A673 (cell line): Measurements from ENCODE around the gene BUD23. TPM values are rescaled to one million over a fixed set of nuclear protein-coding genes. Genes with fewer than 3 reads are reported as not detected.
"Not testable (repeated sequence)": the region's sequence is repeated elsewhere in the genome, so short reads cannot be mapped to it uniquely, and the experiment has no call there.

ENCODE experiments used
- BruUV-seq: library from RNA; stranded (reverse); fragments of 400-500 nt; replicated peaks from 2 replicates; lab custom pipeline; 2021; lab: Mats Ljungman, UMichigan
- CTCF ChIA-PET: fragments of 300-600 bp; sonication (Branson Sonifier 250); formaldehyde crosslinking; loops from one replicate; lab custom pipeline; 2022; ENCODE audit warnings: antibody characterized with exemption; lab: Charles Lee
- POLR2A ChIA-PET: fragments of 300-600 bp; sonication (Branson Sonifier 250); formaldehyde crosslinking; loops from one replicate; lab custom pipeline; 2022; ENCODE audit warnings: antibody characterized with exemption; ENCODE audit not compliant: low non-redundant PET; lab: Charles Lee
- DNase-seq: peaks from one replicate; pipeline ENCODE4 v3.0.0-alpha.2; 2015; ENCODE audit warnings: low spot score
- H3K27ac ChIP-seq: fragments of 200-600 bp; sonication (generic); 2 replicates; pipeline ENCODE4 v1.5.1; 2016; ENCODE audit warnings: mixed run types, low read depth, mild to moderate bottlenecking, mixed read lengths, antibody characterized with exemption, low read length; ENCODE audit not compliant: poor library complexity, severe bottlenecking
- H3K27me3 ChIP-seq: fragments of 200-600 bp; sonication (generic); replicated peaks from 2 replicates; pipeline ENCODE4 v1.6.1; 2017; ENCODE audit warnings: mixed run types, low read depth, mild to moderate bottlenecking, mixed read lengths, antibody characterized with exemption, low read length; ENCODE audit not compliant: insufficient read depth, poor library complexity
- H3K36me3 ChIP-seq: fragments of 200-600 bp; sonication (generic); 2 replicates; pipeline ENCODE4 v1.6.1; 2016; ENCODE audit warnings: mixed run types, mild to moderate bottlenecking, mixed read lengths, antibody characterized with exemption, low read length; ENCODE audit not compliant: insufficient read depth, poor library complexity, severe bottlenecking
- H3K4me1 ChIP-seq: fragments of 200-600 bp; sonication (generic); 2 replicates; pipeline ENCODE4 v1.6.1; 2017; ENCODE audit warnings: mixed run types, mild to moderate bottlenecking, mixed read lengths, antibody characterized with exemption, low read length; ENCODE audit not compliant: insufficient read depth, poor library complexity, severe bottlenecking
- H3K4me3 ChIP-seq: fragments of 200-600 bp; sonication (generic); 2 replicates; pipeline ENCODE4 v1.5.1; 2016; ENCODE audit warnings: low read depth, mixed run types, mild to moderate bottlenecking, mixed read lengths, low read length; ENCODE audit not compliant: poor library complexity, severe bottlenecking
- H3K9me3 ChIP-seq: fragments of 200-600 bp; sonication (generic); 2 replicates; pipeline ENCODE4 v1.6.1; 2016; ENCODE audit warnings: mixed run types, low read depth, mild to moderate bottlenecking, mixed read lengths, antibody characterized with exemption, low read length; ENCODE audit not compliant: poor library complexity, severe bottlenecking
- CTCF ChIP-seq: fragments of 300-800, 200-600 bp; sonication (generic); conservative IDR thresholded peaks from 2 replicates; pipeline ENCODE4 v1.5.1; 2017; ENCODE audit warnings: low read depth, mild to moderate bottlenecking, antibody characterized with exemption, low read length, moderate library complexity, mixed read lengths
- EZH2 ChIP-seq: fragments of 200-600 bp; sonication (generic); IDR thresholded peaks from 2 replicates; pipeline ENCODE4 v1.6.1; 2017; ENCODE audit warnings: borderline replicate concordance, low read depth, mild to moderate bottlenecking, mixed read lengths, antibody characterized with exemption, low read length; ENCODE audit not compliant: poor library complexity, severe bottlenecking
- intact Hi-C: fragments of 100-400 bp; cut with micrococcal nuclease; formaldehyde crosslinking; loops from one replicate; pipeline ENCODE4 v1.10.0; 2022; ENCODE audit not compliant: unreplicated experiment
- total RNA-seq: library from RNA; stranded (reverse); gene quantifications from 2 replicates; pipeline ENCODE4 v1.2.3, GENCODE V29; 2021

Gene BUD23
- total RNA-seq, 1 experiment from 2014 or later = 133 TPM

- no peak for TF ChIP-seq EZH2
- no peak for TF ChIP-seq CTCF
- no TSS peak for BruUV-seq
- Histone ChIP-seq H3K36me3 (no peaks in the 10 kb centered on the region), H3K4me3 (peak overlapping the region; percentile 99), H3K27ac (peak overlapping the region; percentile 77), H3K9me3 (no peaks in the 10 kb centered on the region), H3K27me3 (no peaks in the 10 kb centered on the region), H3K4me1 (peaks cover 38% of the 10 kb centered on the region)
- intact Hi-C loops = loop anchor here (2.0 to 5.0 kb wide), 3 partner anchors 14 to 51 kb away; partner anchors contain the start of genes ABHD11 and VPS37D
- ChIA-PET CTCF (no interaction called here), POLR2A (interaction anchor here (0.6 kb wide), 1 partner anchor 89 kb away, joined by 4 read pairs; no protein-coding TSS in a partner anchor)
- no peak for DNase-seq
Measured at GRCh38 chr7:73718438-73718881, 35.1 kb downstream of the BUD23 start.

- Histone ChIP-seq H3K27ac (peak within 1 kb of the TSS; percentile 77), H3K27me3 (no peaks in the 10 kb centered on the region), H3K4me3 (peak within 1 kb of the TSS; percentile 99), H3K9me3 (no peaks in the 10 kb centered on the region), H3K36me3 (no peaks in the 10 kb centered on the region), H3K4me1 (peaks cover 38% of the 10 kb centered on the region)
- TF ChIP-seq CTCF = no peak
- TF ChIP-seq EZH2 = no peak
- no TSS peak for BruUV-seq
- POLR2A ChIA-PET = no interaction called here
- CTCF ChIA-PET = interaction anchor here (1.0 kb wide), 1 partner anchor 15 kb away, joined by 3 read pairs; no protein-coding TSS in a partner anchor
- DNase-seq = peak; percentile 82
- intact Hi-C loops = loop anchor here (1.0 to 5.0 kb wide), 4 partner anchors 14 to 52 kb away; partner anchors contain the start of genes ABHD11, BUD23, DNAJC30 and VPS37D
Measured at GRCh38 chr7:73718905-73719805, 35.8 kb downstream of the BUD23 start, which contains the start of gene STX1A. Gene STX1A (minus strand): TSS chr7:73719669. CDS start chr7:73719631, 38 bp downstream.

- Histone ChIP-seq H3K36me3 (no peaks in the 10 kb centered on the region), H3K27ac (no peak overlapping the region), H3K9me3 (no peaks in the 10 kb centered on the region), H3K4me1 (peaks cover 38% of the 10 kb centered on the region), H3K4me3 (peak overlapping the region; percentile 99), H3K27me3 (no peaks in the 10 kb centered on the region)
- DNase-seq = no peak
- TF ChIP-seq CTCF (no peak), EZH2 (no peak)
- POLR2A ChIA-PET = no interaction called here
- CTCF ChIA-PET = interaction anchor here (1.0 kb wide), 1 partner anchor 15 kb away, joined by 3 read pairs; no protein-coding TSS in a partner anchor
- intact Hi-C loops = loop anchor here (1.0 to 5.0 kb wide), 4 partner anchors 15 to 52 kb away; partner anchors contain the start of genes ABHD11, BUD23, DNAJC30 and VPS37D
- no TSS peak for BruUV-seq
Measured at GRCh38 chr7:73719806-73720169, 36.4 kb downstream of the BUD23 start.

- BruUV-seq, intact Hi-C loops, DNase-seq, H3K27ac ChIP-seq, H3K9me3 ChIP-seq, H3K36me3 ChIP-seq, POLR2A ChIA-PET, H3K4me3 ChIP-seq, H3K27me3 ChIP-seq: not testable (repeated sequence)
- peaks cover 36% of the 10 kb centered on the region for H3K4me1 ChIP-seq
- CTCF ChIA-PET = interaction anchor here (1.0 kb wide), 1 partner anchor 14 kb away, joined by 3 read pairs; no protein-coding TSS in a partner anchor
Measured at GRCh38 chr7:73720443-73720842, 37.0 kb downstream of the BUD23 start.
